Prostate gland (tissue), 2 donors: Measurements from ENCODE around the gene DYNC1I1.

Source experiments
- POLR2A ChIP-seq: fragments of 450-650 bp; IDR thresholded peaks from one replicate; pipeline ENCODE4 v1.6.1; 2016; ENCODE audit warnings: antibody characterized with exemption, mild to moderate bottlenecking
- POLR2AphosphoS5 ChIP-seq: sonication (generic); formaldehyde crosslinking; IDR thresholded peaks from one replicate; pipeline ENCODE4 v1.6.1; 2017; ENCODE audit warnings: antibody characterized with exemption
- TF ChIP-seq, protein P1 (sequence below), 4 experiments: fragments of 200-600 bp in 2 of 4; fragments of 450-650 bp in 2 of 4; sonication (generic) in 2 of 4; IDR thresholded peaks; 1 replicate in 3 of 4; 2 replicates in 1 of 4; pipeline ENCODE4 v1.5.1; 2016 to 2019; ENCODE audit warnings: antibody characterized with exemption in 4 of 4, mild to moderate bottlenecking in 2 of 4, moderate library complexity in 2 of 4

DNA sequence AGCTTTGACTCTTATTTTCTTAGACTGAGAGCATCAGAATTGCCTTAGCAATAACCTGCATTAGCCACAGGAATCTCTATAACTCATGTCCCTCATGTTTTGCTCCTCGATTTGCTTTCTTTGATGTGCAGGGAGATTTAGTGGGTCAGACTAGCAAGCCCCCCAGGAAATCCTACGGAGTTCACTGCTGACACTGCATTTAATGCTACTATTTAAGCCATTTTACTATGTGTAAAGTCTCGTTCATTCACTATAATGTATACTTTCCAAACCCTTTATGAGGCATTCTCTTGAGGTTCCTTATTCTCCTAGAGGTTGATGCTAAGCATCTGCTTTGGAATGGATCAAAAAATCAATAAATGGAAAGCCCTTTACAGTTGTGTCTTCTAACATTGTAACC is 28.4 kb downstream of the DYNC1I1 start:
- TF ChIP-seq, protein P1, sequence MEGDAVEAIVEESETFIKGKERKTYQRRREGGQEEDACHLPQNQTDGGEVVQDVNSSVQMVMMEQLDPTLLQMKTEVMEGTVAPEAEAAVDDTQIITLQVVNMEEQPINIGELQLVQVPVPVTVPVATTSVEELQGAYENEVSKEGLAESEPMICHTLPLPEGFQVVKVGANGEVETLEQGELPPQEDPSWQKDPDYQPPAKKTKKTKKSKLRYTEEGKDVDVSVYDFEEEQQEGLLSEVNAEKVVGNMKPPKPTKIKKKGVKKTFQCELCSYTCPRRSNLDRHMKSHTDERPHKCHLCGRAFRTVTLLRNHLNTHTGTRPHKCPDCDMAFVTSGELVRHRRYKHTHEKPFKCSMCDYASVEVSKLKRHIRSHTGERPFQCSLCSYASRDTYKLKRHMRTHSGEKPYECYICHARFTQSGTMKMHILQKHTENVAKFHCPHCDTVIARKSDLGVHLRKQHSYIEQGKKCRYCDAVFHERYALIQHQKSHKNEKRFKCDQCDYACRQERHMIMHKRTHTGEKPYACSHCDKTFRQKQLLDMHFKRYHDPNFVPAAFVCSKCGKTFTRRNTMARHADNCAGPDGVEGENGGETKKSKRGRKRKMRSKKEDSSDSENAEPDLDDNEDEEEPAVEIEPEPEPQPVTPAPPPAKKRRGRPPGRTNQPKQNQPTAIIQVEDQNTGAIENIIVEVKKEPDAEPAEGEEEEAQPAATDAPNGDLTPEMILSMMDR (IDR thresholded peaks at IDR 0.05), result no peak
- TF ChIP-seq POLR2A (no peak), POLR2AphosphoS5 (no peak)
